ENCODE data around the gene CIITA.
"Not testable (repeated sequence)": the region's sequence is repeated elsewhere in the genome, so short reads cannot be mapped to it uniquely, and the experiment has no call there.

Gene CIITA

DNA sequence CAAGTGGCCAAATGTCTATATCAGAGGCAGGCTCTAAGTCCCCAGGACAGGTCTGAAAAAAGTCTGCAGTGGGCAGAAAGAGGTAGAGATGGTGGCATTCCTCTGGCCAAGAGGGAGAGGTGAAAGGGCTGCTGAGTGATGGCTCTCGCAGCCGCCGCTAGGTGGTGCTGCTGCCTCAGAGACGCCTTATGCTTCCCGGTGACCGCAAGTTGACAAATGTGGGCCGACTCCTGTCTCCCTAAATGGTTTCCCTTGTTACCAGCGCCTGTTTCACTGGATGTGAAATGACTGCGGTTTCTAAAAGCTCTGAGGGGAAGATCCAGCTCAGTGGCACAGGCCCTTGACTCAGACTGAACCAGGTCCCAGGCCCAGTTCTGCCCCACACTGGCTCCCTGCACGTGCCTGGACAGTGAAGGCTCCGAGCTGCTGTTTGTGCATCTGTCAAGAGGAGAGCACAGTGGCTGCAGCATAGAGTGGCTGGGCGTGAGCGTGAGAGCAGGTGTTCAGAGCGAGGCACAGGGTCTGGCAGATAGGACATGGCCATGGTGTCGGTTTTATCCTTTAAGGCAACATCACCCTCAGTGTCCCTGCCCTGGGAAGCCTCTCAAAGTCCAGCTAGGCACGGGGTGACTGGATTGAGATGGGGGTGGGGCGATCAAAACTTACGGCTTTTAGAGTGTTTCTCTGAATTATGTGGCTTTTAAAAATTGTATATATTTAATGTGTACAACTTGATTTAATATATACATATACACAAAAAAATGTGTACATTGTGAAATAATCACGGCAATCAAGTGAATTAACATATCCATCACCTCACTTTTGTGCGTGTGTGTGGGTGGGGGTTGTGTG is 87.3 kb downstream of the CIITA start:
- no peak overlapping the region for H3K4me3 ChIP-seq (ENCODE audit: low read length)
- TF ChIP-seq, protein P1, sequence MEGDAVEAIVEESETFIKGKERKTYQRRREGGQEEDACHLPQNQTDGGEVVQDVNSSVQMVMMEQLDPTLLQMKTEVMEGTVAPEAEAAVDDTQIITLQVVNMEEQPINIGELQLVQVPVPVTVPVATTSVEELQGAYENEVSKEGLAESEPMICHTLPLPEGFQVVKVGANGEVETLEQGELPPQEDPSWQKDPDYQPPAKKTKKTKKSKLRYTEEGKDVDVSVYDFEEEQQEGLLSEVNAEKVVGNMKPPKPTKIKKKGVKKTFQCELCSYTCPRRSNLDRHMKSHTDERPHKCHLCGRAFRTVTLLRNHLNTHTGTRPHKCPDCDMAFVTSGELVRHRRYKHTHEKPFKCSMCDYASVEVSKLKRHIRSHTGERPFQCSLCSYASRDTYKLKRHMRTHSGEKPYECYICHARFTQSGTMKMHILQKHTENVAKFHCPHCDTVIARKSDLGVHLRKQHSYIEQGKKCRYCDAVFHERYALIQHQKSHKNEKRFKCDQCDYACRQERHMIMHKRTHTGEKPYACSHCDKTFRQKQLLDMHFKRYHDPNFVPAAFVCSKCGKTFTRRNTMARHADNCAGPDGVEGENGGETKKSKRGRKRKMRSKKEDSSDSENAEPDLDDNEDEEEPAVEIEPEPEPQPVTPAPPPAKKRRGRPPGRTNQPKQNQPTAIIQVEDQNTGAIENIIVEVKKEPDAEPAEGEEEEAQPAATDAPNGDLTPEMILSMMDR (IDR thresholded peaks at IDR 0.05; ENCODE audit: insufficient read depth, low read depth, low read length, missing control alignments), result peak; percentile 93
- DNase-seq (ENCODE audit: low read depth), result peak; percentile 78

DNA sequence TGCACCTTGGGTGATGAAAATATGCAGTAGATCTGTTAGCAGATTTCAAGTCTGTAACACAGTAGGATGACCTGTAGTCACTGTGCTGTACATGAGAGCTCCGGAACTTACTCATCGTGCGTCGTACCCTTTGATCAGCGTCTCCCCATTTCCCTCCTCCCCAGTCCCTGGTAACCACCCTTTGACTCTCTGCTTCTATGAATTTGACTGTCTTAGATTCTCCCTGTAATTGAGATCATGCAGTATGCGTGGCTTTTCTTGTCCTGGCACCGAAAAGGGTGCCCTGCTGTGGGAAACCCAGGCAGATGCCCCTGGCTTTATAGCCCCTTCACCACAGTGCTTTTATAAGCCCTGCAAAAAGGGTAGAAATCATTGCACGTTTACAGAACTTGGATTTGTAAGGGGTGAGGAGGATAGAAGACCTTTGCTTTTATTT is 87.9 kb downstream of the CIITA start:
- no peak for DNase-seq (ENCODE audit: low read depth)
- TF ChIP-seq, protein P1 (IDR thresholded peaks at IDR 0.05; ENCODE audit: insufficient read depth, low read depth, low read length, missing control alignments), result no peak
- H3K4me3 ChIP-seq (ENCODE audit: low read length), result no peak overlapping the region

DNA sequence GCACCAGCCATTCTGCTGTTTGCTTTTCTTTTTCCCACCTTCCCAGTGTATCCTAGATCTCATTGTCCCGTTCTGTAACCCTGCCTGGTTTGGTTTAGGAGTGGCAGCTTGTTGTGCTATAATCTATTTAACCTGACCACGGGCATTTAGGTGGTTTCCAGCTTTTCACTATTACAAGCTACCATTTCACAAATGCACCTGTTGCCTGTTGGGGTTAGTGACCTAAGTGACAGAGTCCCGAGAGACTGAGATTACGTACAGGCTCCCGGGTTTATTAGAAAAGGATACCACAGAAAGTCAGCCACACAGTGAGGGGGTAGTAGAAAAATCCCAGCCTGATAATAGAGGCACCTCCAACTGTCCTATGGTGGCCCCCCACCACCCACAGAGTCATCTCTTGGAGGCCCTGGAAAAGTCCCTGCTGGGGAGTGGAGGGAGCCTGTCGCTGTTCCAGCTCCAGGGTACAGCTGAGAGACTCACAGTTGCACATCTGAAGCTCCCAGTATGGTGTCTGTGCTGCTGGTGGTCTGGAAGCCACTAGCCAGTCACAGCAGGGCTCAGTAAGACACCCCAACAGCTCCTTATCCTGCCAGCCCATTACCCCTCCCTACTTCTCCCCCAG is 88.5 kb downstream of the CIITA start:
- no peak overlapping the region for H3K4me3 ChIP-seq (ENCODE audit: low read length)
- DNase-seq (ENCODE audit: low read depth), result no peak
- TF ChIP-seq, protein P1 (IDR thresholded peaks at IDR 0.05; ENCODE audit: insufficient read depth, low read depth, low read length, missing control alignments), result no peak

DNA sequence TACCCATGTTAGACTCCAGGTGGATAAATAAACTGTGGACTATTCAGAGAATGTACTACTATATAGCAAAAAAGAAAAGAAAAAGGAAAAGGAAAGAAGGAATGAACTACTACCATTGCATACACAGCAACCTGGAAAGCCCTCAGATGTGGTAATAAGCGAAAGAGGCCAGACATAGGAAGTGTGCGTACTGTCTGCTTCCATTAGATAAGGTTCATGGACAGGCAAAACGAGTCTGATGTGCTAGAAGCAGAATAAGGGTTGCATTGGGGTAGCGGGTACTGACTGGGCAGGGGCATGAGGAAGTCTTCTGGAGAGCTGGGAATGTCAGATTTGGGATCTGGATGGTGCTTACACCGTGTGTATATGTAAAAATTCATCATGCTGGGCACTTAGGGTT is 89.1 kb downstream of the CIITA start:
- no peak overlapping the region for H3K4me3 ChIP-seq (ENCODE audit: low read length)
- TF ChIP-seq, protein P1 (IDR thresholded peaks at IDR 0.05; ENCODE audit: insufficient read depth, low read depth, low read length, missing control alignments), result no peak
- DNase-seq (ENCODE audit: low read depth), result no peak

DNA sequence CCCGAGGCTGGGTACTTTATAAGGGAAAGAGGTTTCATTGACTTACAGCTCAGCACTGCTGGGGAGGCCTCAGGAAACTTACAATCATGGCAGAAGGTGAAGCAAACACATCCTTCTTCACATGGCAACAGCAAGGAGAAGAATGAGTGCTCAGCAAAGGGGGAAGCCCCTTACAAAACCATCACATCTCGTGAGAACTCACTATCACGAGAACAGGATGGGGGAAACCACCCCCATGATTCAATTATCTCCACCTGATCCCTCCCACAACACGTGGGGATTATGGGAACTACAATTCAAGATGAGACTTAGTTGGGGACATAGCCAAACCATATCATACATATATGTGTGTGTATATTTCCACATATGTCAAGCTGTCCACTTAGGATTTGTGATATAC is 89.6 kb downstream of the CIITA start:
- H3K4me3 ChIP-seq (ENCODE audit: low read length), result not testable (repeated sequence)

DNA sequence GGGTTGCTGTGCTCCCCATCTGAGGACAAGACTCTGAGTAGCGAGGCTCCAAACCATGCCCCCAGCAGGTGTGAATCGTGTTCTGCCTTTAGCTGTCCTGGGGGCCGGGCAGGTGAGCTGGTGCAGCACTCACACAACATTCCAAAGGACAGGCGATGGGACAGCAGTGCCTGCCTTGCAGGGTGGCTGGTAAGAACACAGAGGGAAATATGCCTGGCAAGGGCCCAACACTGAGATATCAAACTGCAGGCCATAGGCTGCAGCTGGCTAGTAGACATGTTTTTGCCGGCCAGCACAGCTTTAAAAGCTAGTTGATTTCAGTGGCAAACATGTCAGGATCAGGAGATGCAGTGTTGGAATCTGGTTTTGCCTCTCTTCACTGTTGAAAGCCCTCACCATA is 91.0 kb downstream of the CIITA start:
- no peak for DNase-seq (ENCODE audit: low read depth)
- TF ChIP-seq, protein P1 (IDR thresholded peaks at IDR 0.05; ENCODE audit: insufficient read depth, low read depth, low read length, missing control alignments), result no peak
- H3K4me3 ChIP-seq (ENCODE audit: low read length), result no peak overlapping the region

More for the DNA sequence above, 89.6 kb downstream of the CIITA start:
- DNase-seq (ENCODE audit: low read depth), result not testable (repeated sequence)

DNA sequence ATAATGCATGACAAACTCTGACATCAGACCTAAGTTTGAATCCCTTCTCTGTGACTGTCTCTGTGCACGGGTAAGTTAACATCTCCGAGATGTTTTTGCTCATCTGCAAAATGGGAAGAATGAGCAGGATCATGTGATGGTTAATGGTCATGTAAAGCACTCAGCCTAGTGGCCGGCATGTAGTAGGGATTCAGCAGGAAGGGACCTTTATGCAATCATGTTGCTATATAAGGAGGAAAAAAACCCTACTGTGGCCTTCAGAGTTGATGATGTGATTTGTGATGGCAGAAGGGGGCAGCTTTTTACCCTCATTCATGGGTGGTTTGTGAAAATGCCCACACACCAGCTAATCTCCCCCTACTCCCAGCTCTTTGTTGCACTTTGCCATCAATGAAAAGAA is 91.5 kb downstream of the CIITA start:
- TF ChIP-seq, protein P1 (IDR thresholded peaks at IDR 0.05; ENCODE audit: insufficient read depth, low read depth, low read length, missing control alignments), result no peak
- no peak overlapping the region for H3K4me3 ChIP-seq (ENCODE audit: low read length)
- no peak for DNase-seq (ENCODE audit: low read depth)
